Activated effector memory CD4-positive, alpha-beta T cell treated with Interleukin-2 at 50 U/mL for 16 hours (primary cell): ENCODE results near the gene DNAJC2.
"Not testable (repeated sequence)": the region's sequence is repeated elsewhere in the genome, so short reads cannot be mapped to it uniquely, and the experiment has no call there.

ENCODE experiments used
- DNase-seq: peaks from one replicate; pipeline ENCODE4 v3.0.0-alpha.2; 2020

Gene DNAJC2

GRCh38 chr7:103264054-103264453 lies 80.5 kb downstream of the DNAJC2 start:
- DNase-seq: not testable (repeated sequence)
